Fibroblast of the aortic adventitia (primary cell): ENCODE results near the gene PEMT. TPM values are rescaled to one million over a fixed set of nuclear protein-coding genes. Genes with fewer than 3 reads are reported as not detected.

ENCODE experiments used
- DNase-seq: peaks from one replicate; pipeline ENCODE4 v3.0.0-alpha.2; 2010; ENCODE audit warnings: low read depth
- H3K4me3 ChIP-seq: 2 replicates; pipeline ENCODE4 v1.5.1; 2011; ENCODE audit warnings: low read depth, mild to moderate bottlenecking, control low read depth, low read length, moderate library complexity
- CTCF ChIP-seq: IDR thresholded peaks from 2 replicates; pipeline ENCODE4 v1.5.1; 2011; ENCODE audit warnings: mild to moderate bottlenecking, low read length, control low read depth, inconsistent platforms; ENCODE audit not compliant: insufficient read depth
- total RNA-seq: library from RNA; depleted of rRNA; stranded (reverse); fragments of >200 nt; gene quantifications from 2 replicates; pipeline ENCODE4 v1.2.3, GENCODE V29; 2012; ENCODE audit warnings: low replicate concordance

The PEMT gene
- total RNA-seq, 1 donor, result 28.4 TPM

- H3K4me3 ChIP-seq, result no peak overlapping the region
- no peak for DNase-seq
- no peak for TF ChIP-seq CTCF
These were observed 57.5 kb downstream of the PEMT start for GRCh38 chr17:17533901-17534441.

- no peak overlapping the region for H3K4me3 ChIP-seq
- DNase-seq, result no peak
- no peak for TF ChIP-seq CTCF
These were observed 58.5 kb downstream of the PEMT start for GRCh38 chr17:17532991-17533390.

GRCh38 chr17:17531156-17531555 is 60.4 kb downstream of the PEMT start:
- no peak for TF ChIP-seq CTCF

GRCh38 chr17:17528696-17529652 is 62.5 kb downstream of the PEMT start:
- H3K4me3 ChIP-seq, result no peak overlapping the region
- TF ChIP-seq CTCF, result no peak
- DNase-seq, result no peak

More at GRCh38 chr17:17531156-17531555, 60.4 kb downstream of the PEMT start:
- DNase-seq, result no peak
- no peak overlapping the region for H3K4me3 ChIP-seq

- H3K4me3 ChIP-seq, result no peak overlapping the region
- no peak for DNase-seq
- no peak for TF ChIP-seq CTCF
These were observed 63.5 kb downstream of the PEMT start for GRCh38 chr17:17527956-17528500.

- H3K4me3 ChIP-seq, result no peak overlapping the region
- no peak for DNase-seq
- no peak for TF ChIP-seq CTCF
These were observed 64.0 kb downstream of the PEMT start for GRCh38 chr17:17527534-17527933.
